Smooth muscle cell of bladder (primary cell): ENCODE results near the gene THEM4. TPM values are rescaled to one million over a fixed set of nuclear protein-coding genes. Genes with fewer than 3 reads are reported as not detected.

ENCODE experiments used
- total RNA-seq: library from RNA; depleted of rRNA; stranded (reverse); fragments of >200 nt; gene quantifications from 2 replicates; pipeline ENCODE4 v1.2.3, GENCODE V29; 2014

The THEM4 gene
- 7.6 and 8.7 TPM in 2 replicates for total RNA-seq

GRCh38 chr1:151909167-151910149, at the start of gene THEM4:
Gene THEM4, minus strand, starts transcription at chr1:151909511. Its CDS starts 53 bp downstream, at chr1:151909458.

DNA sequence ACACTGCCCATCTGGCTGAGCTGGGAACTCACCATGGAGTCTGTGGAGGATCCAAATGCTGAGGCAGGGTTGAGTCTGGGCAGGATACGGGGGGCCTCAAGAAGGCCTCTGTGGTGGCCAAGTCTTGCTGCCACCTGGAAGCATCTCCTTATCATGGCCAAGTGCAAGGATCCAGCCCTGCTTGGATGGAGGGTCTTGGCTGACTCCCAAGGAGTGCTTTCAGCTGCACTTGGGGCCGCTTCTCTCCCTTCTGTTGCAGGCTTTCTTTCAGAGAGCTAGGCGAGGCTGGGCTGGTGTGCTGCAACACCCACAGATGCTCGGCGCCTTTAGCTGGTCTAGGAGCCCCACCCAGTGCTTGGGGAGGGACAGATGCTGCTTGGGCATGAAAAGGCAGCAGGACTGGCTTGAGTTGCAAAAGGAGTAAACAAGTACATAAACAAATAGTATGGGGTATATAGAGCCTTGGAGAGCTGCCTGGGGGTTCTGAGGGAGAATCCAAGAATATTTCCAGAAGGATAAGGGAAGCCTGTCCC, 55.8 kb downstream of the THEM4 start, which contains the start of gene THEM5:
Gene THEM5 (minus strand): TSS at position 302 of the 533 bp plus-strand sequence. CDS start 147 bp downstream, at position 155.

GRCh38 chr1:151839457-151840403, 69.6 kb downstream of the THEM4 start, which contains the start of gene C2CD4D:
Gene C2CD4D, minus strand, starts transcription at chr1:151839820. Its CDS starts 831 bp downstream, at chr1:151838989.

DNA sequence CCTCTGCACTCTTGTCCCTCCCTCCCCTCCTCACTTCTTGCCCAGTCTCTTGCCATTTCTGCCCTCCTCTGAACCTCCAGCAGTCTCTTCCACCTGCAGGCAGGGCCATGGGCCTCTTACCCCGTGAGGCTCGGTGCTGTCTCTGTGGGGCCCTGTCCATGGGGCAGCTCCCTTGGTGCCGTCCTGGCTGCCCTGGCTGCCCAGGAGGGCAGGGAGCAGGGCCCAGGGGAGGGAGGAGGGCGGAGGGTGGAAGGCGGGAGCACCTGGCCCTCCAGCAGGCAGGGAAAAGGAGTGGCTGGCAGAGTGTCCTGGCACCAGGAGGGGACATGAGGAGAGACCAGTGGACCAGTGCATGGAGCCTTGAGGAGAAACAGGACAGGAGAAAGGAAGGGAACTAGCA, 77.7 kb downstream of the THEM4 start, which contains the start of gene RORC:
Gene RORC (minus strand): TSS at position 198 of the 400 bp plus-strand sequence. CDS start 38 bp downstream, at position 160.

Other genes starting within 250 kb of the THEM4 start
- not detected in 2 replicates for gene CELF3, start 192.7 kb downstream of the THEM4 start, total RNA-seq
- not detected in 2 replicates for gene RIIAD1, start 188.0 kb downstream of the THEM4 start, total RNA-seq
- 77.9 and 102 TPM in 2 replicates for gene MRPL9, start 146.0 kb downstream of the THEM4 start, total RNA-seq
- gene TDRKH, start 119.0 kb downstream of the THEM4 start, total RNA-seq, result 1.00 and 1.2 TPM in 2 replicates
- not detected in 2 replicates for gene LINGO4, start 104.1 kb downstream of the THEM4 start, total RNA-seq
- gene RORC, start 77.7 kb downstream of the THEM4 start, total RNA-seq, result under 0.01 TPM in 1 of 2 replicates, not detected in the other
- gene C2CD4D, start 69.7 kb downstream of the THEM4 start, total RNA-seq, result not detected in 2 replicates
- gene THEM5, start 55.8 kb downstream of the THEM4 start, total RNA-seq, result not detected in 2 replicates
- 119 and 133 TPM in 2 replicates for gene S100A10, start 84.3 kb upstream of the THEM4 start, total RNA-seq
- 28.8 and 30.6 TPM in 2 replicates for gene S100A11, start 127.5 kb upstream of the THEM4 start, total RNA-seq
- not detected in 2 replicates for gene TCHHL1, start 179.6 kb upstream of the THEM4 start, total RNA-seq
- gene TCHH, start 205.9 kb upstream of the THEM4 start, total RNA-seq, result under 0.01 TPM in 2 replicates
- not detected in 2 replicates for gene RPTN, start 249.7 kb upstream of the THEM4 start, total RNA-seq